K562 (cell line): Measurements from ENCODE around the gene DNASE1L1. TPM values are rescaled to one million over a fixed set of nuclear protein-coding genes. Genes with fewer than 3 reads are reported as not detected.
A peak's percentile ranks its signal among the peaks of the same experiment; 100 is the strongest.

Experiments
- FOSL1 ChIP-seq: fragments of 200-800 bp; sonication (Bioruptor generic); conservative IDR thresholded peaks from 2 replicates; pipeline ENCODE4 v1.6.1; 2016; ENCODE audit warnings: missing genetic modification characterization, missing compliant biosample characterization
- MAFF ChIP-seq: IDR thresholded peaks from 2 replicates; pipeline ENCODE4 v1.6.1; 2012; ENCODE audit warnings: low read length, improper control_type of control experiment
- NFRKB ChIP-seq: fragments of 450-650 bp; IDR thresholded peaks from 2 replicates; pipeline ENCODE4 v1.6.1; 2016; ENCODE audit warnings: low read depth
- RBM22 ChIP-seq: fragments of 200-400 bp; formaldehyde crosslinking; IDR thresholded peaks from 2 replicates; pipeline ENCODE4 v1.6.1; 2018; ENCODE audit warnings: low read length, low read depth; ENCODE audit not compliant: poor library complexity, severe bottlenecking
- STAG1 ChIP-seq: sonication (generic); formaldehyde crosslinking; IDR thresholded peaks from 2 replicates; pipeline ENCODE4 v1.5.0; 2020; ENCODE audit warnings: missing genetic modification reagents, borderline replicate concordance
- ZNF324 ChIP-seq: fragments of 250-450 bp; sonication (Bioruptor Pico); IDR thresholded peaks from 2 replicates; pipeline ENCODE4 v1.4.0; 2020; ENCODE audit warnings: mild to moderate bottlenecking
- polyA plus RNA-seq, 8 experiments: library from polyadenylated mRNA; depleted of rRNA in 4 of 8; stranded (reverse) in 5 of 8; unstranded in 3 of 8; fragments of >200 nt; fragmentation: Nextera tagmentation in 2 of 8; fragmentation: Illumina TruSeq in 1 of 8; extraction: Ambion mirVana in 2 of 8; extraction: Trizol in 1 of 8; gene quantifications; 2 replicates each; pipeline versions ENCODE4 v1.2.1 to v1.2.3, GENCODE V29; 2011 to 2014; ENCODE audit warnings: inconsistent platforms in 1 of 8, missing spikeins in 1 of 8
- total RNA-seq, 7 experiments: library from RNA; depleted of rRNA in 6 of 7; stranded (reverse); fragments of >200 nt in 6 of 7; fragmentation: Illumina TruSeq in 2 of 7; extraction: Trizol in 2 of 7; gene quantifications; 2 replicates each; pipeline versions ENCODE4 v1.2.1 to v1.2.3, GENCODE V29; 2011 to 2021; ENCODE audit warnings: low replicate concordance in 1 of 7
- TF ChIP-seq, protein P1 (sequence below): sonication (generic); formaldehyde crosslinking; IDR thresholded peaks from 2 replicates; pipeline ENCODE4 v1.8.0; 2023; ENCODE audit warnings: mild to moderate bottlenecking, missing genetic modification reagents

Gene DNASE1L1
- total and polyA plus RNA-seq, 9 of the 15 experiments (the other 6 are each of a cell fraction or from before 2014, with no cell fraction given), result 0.73 to 12.6 (median 7.9) TPM

DNA sequence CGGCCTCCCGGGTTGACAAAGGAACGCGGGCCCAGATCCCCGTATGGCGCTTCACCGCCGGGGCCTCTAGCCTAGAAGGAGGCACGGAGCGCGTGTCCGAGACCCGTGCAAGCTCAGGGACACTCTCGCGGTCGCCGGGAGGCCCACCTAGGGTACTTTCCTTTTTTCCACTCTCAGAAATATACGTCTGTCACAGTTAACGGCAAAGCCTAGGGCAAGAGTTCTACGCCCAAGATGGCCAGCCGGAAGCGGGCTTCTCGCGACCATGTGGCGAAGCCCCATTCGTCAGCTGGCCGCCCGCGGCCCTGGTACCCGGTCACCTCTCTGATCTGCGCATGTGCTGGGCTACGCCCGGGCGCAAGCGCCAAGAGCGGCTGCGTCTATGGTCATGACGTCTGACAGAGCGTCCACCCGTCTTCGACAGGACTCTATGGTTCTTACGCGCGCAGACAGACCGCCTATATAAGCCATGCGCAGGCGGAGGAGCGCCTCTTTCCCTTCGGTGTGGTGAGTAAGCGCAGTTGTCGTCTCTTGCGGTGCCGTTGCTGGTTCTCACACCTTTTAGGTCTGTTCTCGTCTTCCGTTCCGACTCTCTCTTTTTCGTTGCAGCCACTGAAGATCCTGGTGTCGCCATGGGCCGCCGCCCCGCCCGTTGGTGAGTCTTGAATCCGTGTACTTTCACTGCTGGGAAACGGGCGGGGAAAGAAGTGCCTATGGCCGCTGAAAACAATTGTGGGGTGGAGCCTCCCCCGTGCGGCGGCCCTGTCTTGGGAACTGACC lies 11.0 kb downstream of the DNASE1L1 start, which contains the start of gene RPL10 (continued):
- 0 out of 2 replicates have a peak, but pooled peaks have one; percentile 26 for TF ChIP-seq STAG1
- TF ChIP-seq RBM22, result no peak
- TF ChIP-seq ZNF324 (CRISPR knock-in tag), result no peak
- TF ChIP-seq NFRKB, result peak; percentile 85
- TF ChIP-seq, protein P1, sequence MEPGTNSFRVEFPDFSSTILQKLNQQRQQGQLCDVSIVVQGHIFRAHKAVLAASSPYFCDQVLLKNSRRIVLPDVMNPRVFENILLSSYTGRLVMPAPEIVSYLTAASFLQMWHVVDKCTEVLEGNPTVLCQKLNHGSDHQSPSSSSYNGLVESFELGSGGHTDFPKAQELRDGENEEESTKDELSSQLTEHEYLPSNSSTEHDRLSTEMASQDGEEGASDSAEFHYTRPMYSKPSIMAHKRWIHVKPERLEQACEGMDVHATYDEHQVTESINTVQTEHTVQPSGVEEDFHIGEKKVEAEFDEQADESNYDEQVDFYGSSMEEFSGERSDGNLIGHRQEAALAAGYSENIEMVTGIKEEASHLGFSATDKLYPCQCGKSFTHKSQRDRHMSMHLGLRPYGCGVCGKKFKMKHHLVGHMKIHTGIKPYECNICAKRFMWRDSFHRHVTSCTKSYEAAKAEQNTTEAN (CRISPR knock-in tag), result peak; percentile 94
- TF ChIP-seq MAFF, result 0 out of 2 replicates have a peak, but pooled peaks have one; percentile 5
- peak; percentile 55 for TF ChIP-seq FOSL1 (tag)
